H1 (cell line): ENCODE data around the gene LDLRAD3. TPM values are rescaled to one million over a fixed set of nuclear protein-coding genes. Genes with fewer than 3 reads are reported as not detected.

ENCODE experiments used
- CTCF ChIA-PET: fragments of 300-600 bp; sonication (Branson Sonifier 250); formaldehyde crosslinking; loops from one replicate; lab custom pipeline; 2021; ENCODE audit not compliant: partially characterized antibody; lab: Charles Lee
- POLR2A ChIA-PET: fragments of 300-600 bp; sonication (Branson Sonifier 250); formaldehyde crosslinking; loops from one replicate; lab custom pipeline; 2021; ENCODE audit warnings: inconsistent platforms; ENCODE audit not compliant: partially characterized antibody; lab: Charles Lee
- DNase-seq, 2 experiments: peaks; one replicate each; pipeline versions ENCODE4 v3.0.0 to v3.0.0-alpha.2; 2010 to 2022; ENCODE audit warnings: low spot score in 2 of 2, low read depth in 1 of 2, mixed read lengths in 1 of 2
- FAIRE-seq: peaks from 2 replicates; lab custom pipeline; 2011; peaks lifted over from hg19 to GRCh38; lab: Jason Lieb, UNC
- H2AFZ ChIP-seq: 2 replicates; pipeline ENCODE4 v1.8.1; 2012; ENCODE audit warnings: low read length, inconsistent platforms
- H2AK5ac ChIP-seq: 2 replicates; pipeline ENCODE4 v1.6.1; 2013; ENCODE audit warnings: low read depth, low read length
- H2BK120ac ChIP-seq: replicated peaks from 2 replicates; pipeline ENCODE3; 2013; ENCODE audit warnings: low read depth, low read length, inconsistent platforms
- H2BK12ac ChIP-seq: 2 replicates; pipeline ENCODE4 v1.6.1; 2013; ENCODE audit warnings: low read depth, low read length
- H2BK15ac ChIP-seq: 2 replicates; pipeline ENCODE4 v1.6.1; 2013; ENCODE audit warnings: low read length
- H2BK20ac ChIP-seq: 2 replicates; pipeline ENCODE4 v1.6.1; 2013; ENCODE audit warnings: low read length
- H2BK5ac ChIP-seq: 2 replicates; pipeline ENCODE4 v1.6.1; 2013; ENCODE audit warnings: low read depth, low read length
- H3K14ac ChIP-seq: 2 replicates; pipeline ENCODE4 v1.6.1; 2013; ENCODE audit warnings: inconsistent platforms; ENCODE audit not compliant: insufficient read length
- H3K18ac ChIP-seq: 2 replicates; pipeline ENCODE4 v1.6.1; 2013; ENCODE audit warnings: low read length; ENCODE audit errors: extremely low read depth
- H3K23ac ChIP-seq: 2 replicates; pipeline ENCODE4 v1.6.1; 2013; ENCODE audit warnings: inconsistent platforms; ENCODE audit not compliant: insufficient read length
- H3K23me2 ChIP-seq: 2 replicates; pipeline ENCODE4 v1.6.1; 2013; ENCODE audit warnings: low read depth, low read length
- H3K27ac ChIP-seq: 2 replicates; pipeline ENCODE4 v1.6.1; 2011; ENCODE audit warnings: low read depth, low read length, inconsistent platforms
- H3K27me3 ChIP-seq, 4 experiments: replicated peaks in 1 of 4; 1 replicate in 1 of 4; 2 replicates in 3 of 4; pipeline versions ENCODE4 v1.6.1 to v1.8.1; 2011 to 2013; ENCODE audit warnings: low read length in 3 of 4, mild to moderate bottlenecking in 3 of 4, inconsistent platforms in 2 of 4, mixed read lengths in 2 of 4, moderate library complexity in 1 of 4; ENCODE audit not compliant: control insufficient read depth in 3 of 4, insufficient read depth in 3 of 4; ENCODE audit errors: extremely low read depth in 1 of 4
- H3K36me3 ChIP-seq, 4 experiments: 2 replicates each; pipeline versions ENCODE4 v1.6.1 to v1.8.1; 2011 to 2013; ENCODE audit warnings: mild to moderate bottlenecking in 4 of 4, low read length in 3 of 4, moderate library complexity in 2 of 4, control low read depth in 1 of 4, inconsistent platforms in 1 of 4; ENCODE audit not compliant: insufficient read depth in 4 of 4, control insufficient read depth in 2 of 4
- H3K4ac ChIP-seq: replicated peaks from 2 replicates; pipeline ENCODE3; 2013; ENCODE audit warnings: low read length, low read depth, mixed read lengths, inconsistent platforms; ENCODE audit not compliant: insufficient read length
- H3K4me1 ChIP-seq, 4 experiments: replicated peaks in 1 of 4; 1 replicate in 1 of 4; 2 replicates in 3 of 4; pipeline versions ENCODE4 v1.6.1 to v1.8.1; 2011 to 2013; ENCODE audit warnings: low read length in 3 of 4, inconsistent platforms in 2 of 4, mixed read lengths in 1 of 4; ENCODE audit not compliant: insufficient read depth in 4 of 4, control insufficient read depth in 3 of 4
- H3K4me2 ChIP-seq, 2 experiments: 2 replicates each; pipeline versions ENCODE4 v1.6.1 to v1.8.1; 2011 to 2013; ENCODE audit warnings: low read depth in 2 of 2, low read length in 2 of 2, control low read depth in 1 of 2, inconsistent platforms in 1 of 2, mild to moderate bottlenecking in 1 of 2; ENCODE audit not compliant: insufficient read depth in 1 of 2
- H3K4me3 ChIP-seq, 4 experiments: fragments of 200-600, 300-600 bp in 1 of 4; sonication (generic), shearing (Covaris generic), sonication (Bioruptor Twin) in 1 of 4; 2 replicates each; pipeline versions ENCODE4 v1.5.1 to v1.8.1; 2011 to 2016; ENCODE audit warnings: low read length in 4 of 4, low read depth in 3 of 4, control low read depth in 2 of 4, inconsistent platforms in 2 of 4, mild to moderate bottlenecking in 2 of 4, mixed read lengths in 1 of 4, moderate library complexity in 1 of 4; ENCODE audit not compliant: insufficient read depth in 2 of 4; ENCODE audit errors: extremely low read depth in 1 of 4
- H3K56ac ChIP-seq: replicated peaks from 2 replicates; pipeline ENCODE3; 2013; ENCODE audit warnings: low read depth, mild to moderate bottlenecking, mixed read lengths, low read length, inconsistent platforms; ENCODE audit not compliant: insufficient read length
- H3K79me1 ChIP-seq: 2 replicates; pipeline ENCODE4 v1.6.1; 2013; ENCODE audit warnings: low read depth, low read length, control low read depth
- H3K79me2 ChIP-seq, 2 experiments: 2 replicates each; pipeline versions ENCODE4 v1.6.1 to v1.8.1; 2012 to 2013; ENCODE audit warnings: low read length in 2 of 2, mild to moderate bottlenecking in 2 of 2, inconsistent platforms in 1 of 2; ENCODE audit not compliant: insufficient read depth in 2 of 2, control insufficient read depth in 1 of 2
- H3K9ac ChIP-seq, 4 experiments: replicated peaks in 1 of 4; 1 replicate in 1 of 4; 2 replicates in 3 of 4; pipeline versions ENCODE4 v1.6.1 to v1.8.1; 2011 to 2013; ENCODE audit warnings: low read depth in 3 of 4, low read length in 3 of 4, control low read depth in 2 of 4, mild to moderate bottlenecking in 2 of 4, moderate library complexity in 2 of 4, inconsistent platforms in 1 of 4; ENCODE audit errors: extremely low read depth in 1 of 4
- H3K9me3 ChIP-seq, 2 experiments: 2 replicates each; pipeline versions ENCODE4 v1.6.1 to v1.8.1; 2012 to 2013; ENCODE audit warnings: mild to moderate bottlenecking in 2 of 2, moderate library complexity in 2 of 2, control low read depth in 1 of 2, inconsistent platforms in 1 of 2, low read depth in 1 of 2, low read length in 1 of 2, mixed read lengths in 1 of 2; ENCODE audit not compliant: insufficient read depth in 2 of 2
- H4K20me1 ChIP-seq, 2 experiments: replicated peaks in 1 of 2; 2 replicates each; pipeline versions ENCODE3 to v1.8.1; 2011 to 2013; ENCODE audit warnings: inconsistent platforms in 2 of 2, low read length in 2 of 2, mild to moderate bottlenecking in 1 of 2; ENCODE audit not compliant: insufficient read depth in 2 of 2, control insufficient read depth in 1 of 2
- H4K5ac ChIP-seq: 2 replicates; pipeline ENCODE4 v1.6.1; 2013; ENCODE audit warnings: low read length, low read depth, mixed read lengths, inconsistent platforms; ENCODE audit not compliant: insufficient read length
- H4K8ac ChIP-seq: 2 replicates; pipeline ENCODE4 v1.8.0; 2013; ENCODE audit warnings: mild to moderate bottlenecking, moderate library complexity, low read length, inconsistent platforms; ENCODE audit not compliant: insufficient read depth; ENCODE audit errors: extremely low read depth
- H4K91ac ChIP-seq: replicated peaks from 2 replicates; pipeline ENCODE3; 2013; ENCODE audit warnings: low read length, mixed read lengths, inconsistent platforms; ENCODE audit not compliant: insufficient read length
- ASH2L ChIP-seq: fragments of 200-600, 300-600 bp; sonication (generic); IDR thresholded peaks from one replicate; pipeline ENCODE4 v1.7.1; 2017; ENCODE audit warnings: low read length
- CBX8 ChIP-seq: fragments of 300-800, 300-1000 bp; sonication (generic); IDR thresholded peaks from 2 replicates; pipeline ENCODE4 v1.7.1; 2016; ENCODE audit warnings: low read depth, low read length, borderline replicate concordance
- CHD1 ChIP-seq: IDR thresholded peaks from 2 replicates; pipeline ENCODE4 v1.6.1; 2012; ENCODE audit warnings: low read depth, low read length, improper control_type of control experiment
- CTBP2 ChIP-seq: IDR thresholded peaks from 2 replicates; pipeline ENCODE4 v1.7.0; 2011; ENCODE audit warnings: borderline replicate concordance, mild to moderate bottlenecking, moderate library complexity, mixed read lengths, low read length; ENCODE audit not compliant: insufficient read depth, insufficient read length
- GTF2F1 ChIP-seq: IDR thresholded peaks from 2 replicates; pipeline ENCODE4 v1.6.1; 2012; ENCODE audit warnings: low read depth, low read length, improper control_type of control experiment, borderline replicate concordance
- HDAC6 ChIP-seq: IDR thresholded peaks from one replicate; pipeline ENCODE4 v1.7.1; 2012; ENCODE audit warnings: low read depth, mild to moderate bottlenecking, inconsistent platforms, low read length, moderate library complexity
- JUND ChIP-seq: IDR thresholded peaks from 2 replicates; pipeline ENCODE4 v1.6.1; 2011; ENCODE audit warnings: mild to moderate bottlenecking, improper control_type of control experiment, low read length
- KDM5A ChIP-seq: fragments of 200-600 bp; IDR thresholded peaks from 2 replicates; pipeline ENCODE4 v1.7.1; 2012; ENCODE audit warnings: mild to moderate bottlenecking, low read length, inconsistent platforms, mixed read lengths
- NANOG ChIP-seq: IDR thresholded peaks from 2 replicates; pipeline ENCODE4 v1.6.1; 2011; ENCODE audit warnings: low read length, low read depth, mild to moderate bottlenecking, inconsistent platforms; ENCODE audit not compliant: insufficient read depth, poor library complexity, severe bottlenecking
- SP1 ChIP-seq: IDR thresholded peaks from 2 replicates; pipeline ENCODE4 v1.6.1; 2011; ENCODE audit warnings: low read depth, low read length
- SUZ12 ChIP-seq: fragments of 200-600 bp; sonication (generic); IDR thresholded peaks from 2 replicates; pipeline ENCODE4 v1.6.1; 2012; ENCODE audit warnings: mild to moderate bottlenecking, inconsistent platforms, low read length, moderate library complexity, mixed read lengths
- TAF1 ChIP-seq: IDR thresholded peaks from 2 replicates; pipeline ENCODE4 v1.6.1; 2011; ENCODE audit warnings: mild to moderate bottlenecking, low read depth, low read length
- YY1 ChIP-seq: IDR thresholded peaks from 2 replicates; pipeline ENCODE4 v1.6.1; 2011; ENCODE audit warnings: low read depth, mild to moderate bottlenecking, low read length
- WGBS, 2 experiments: shearing (Covaris generic) in 1 of 2; methylation state at CpG; one replicate each; pipeline versions ENCODE4 v1.1.6 to v1.1.7; 2013 to 2015; ENCODE audit warnings: low lambda C conversion rate in 2 of 2, mixed read lengths in 2 of 2, inconsistent platforms in 1 of 2, low coverage in 1 of 2, missing lambda C conversion rate in 1 of 2; ENCODE audit not compliant: insufficient replicate concordance in 2 of 2, insufficient coverage in 1 of 2, insufficient read length in 1 of 2; ENCODE audit errors: extremely low coverage in 1 of 2, missing lambda C conversion rate in 1 of 2; 5-methylcytosine and 5-hydroxymethylcytosine counted together
- polyA plus RNA-seq, 7 experiments: library from polyadenylated mRNA; depleted of rRNA in 3 of 7; stranded (reverse) in 5 of 7; unstranded in 2 of 7; fragments of >200 nt in 5 of 7; fragments of 200-250 nt in 2 of 7; gene quantifications; 1 replicate in 5 of 7; 2 replicates in 1 of 7; 4 replicates in 1 of 7; pipeline versions ENCODE4 v1.2.1 to v1.2.3, GENCODE V29; 2011 to 2013; ENCODE audit warnings: missing spikeins in 2 of 7, mixed read lengths in 2 of 7
- total RNA-seq: library from RNA; stranded (reverse); fragmentation: NEBNext Ultra II Directional; extraction: Animal tissue kit (Norgen Biotek cat#: 25700); gene quantifications from 2 replicates; pipeline ENCODE4 v1.2.1, GENCODE V29; 2021

The LDLRAD3 gene
- total and polyA plus RNA-seq, 2 of the 8 experiments (the other 6 are each of a cell fraction or from before 2014, with no cell fraction given): 18.6 to 22.8 TPM

DNA sequence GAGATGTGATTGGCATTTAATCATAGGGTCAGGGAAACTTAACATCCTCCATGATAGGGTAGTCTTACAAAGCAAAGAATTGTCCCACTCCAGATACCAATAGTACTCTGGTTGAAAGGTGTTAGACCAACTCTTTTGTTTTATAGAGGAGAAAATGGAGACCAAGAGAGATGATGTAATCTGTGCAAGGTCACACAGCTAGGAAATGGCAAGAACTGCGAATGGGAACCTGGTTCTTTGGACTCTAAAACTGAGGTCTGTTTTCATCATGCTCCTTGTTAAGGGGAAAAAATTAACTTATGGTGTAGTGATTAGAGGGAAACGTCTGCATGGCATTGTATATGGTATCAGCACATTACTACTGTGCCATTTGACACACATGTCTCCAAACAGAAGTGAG is 174.2 kb downstream of the LDLRAD3 start:
- TF ChIP-seq CBX8 (no peak), SP1 (no peak), CTBP2 (no peak), NANOG (no peak), CHD1 (no peak), GTF2F1 (no peak), HDAC6 (no peak), TAF1 (no peak), JUND (no peak), YY1 (no peak), ASH2L (no peak), KDM5A (no peak), SUZ12 (no peak)
- H3K79me1 ChIP-seq: no peaks in the 10 kb centered on the region
- no peaks in the 10 kb centered on the region for H3K79me2 ChIP-seq
- WGBS, 2 experiments: 85% methylated on average over 2 of the region's 2 CpGs; no CpG with 5 or more reads in 1 of the 2 experiments
- no peaks in the 10 kb centered on the region for H3K23me2 ChIP-seq
- no peak overlapping the region for H4K8ac ChIP-seq
- H2BK120ac ChIP-seq: no peak overlapping the region
- no peak overlapping the region for H2BK12ac ChIP-seq
- H3K4ac ChIP-seq: no peak overlapping the region
- no peak overlapping the region for H4K91ac ChIP-seq
- no peak overlapping the region for H3K18ac ChIP-seq
- H3K4me2 ChIP-seq: no peak overlapping the region
- no peak overlapping the region for H2AFZ ChIP-seq
- no peak overlapping the region for H3K14ac ChIP-seq
- H3K27me3 ChIP-seq: no peaks in the 10 kb centered on the region
- H3K36me3 ChIP-seq: peaks cover 0 to 18% (median 5%) of the 10 kb centered on the region in 4 experiments; a peak in 3 of 8 replicates
- H2BK20ac ChIP-seq: no peak overlapping the region
- no peak overlapping the region for H3K27ac ChIP-seq
- no peak for FAIRE-seq
- no peak overlapping the region for H4K5ac ChIP-seq
- DNase-seq: no peak
- H3K56ac ChIP-seq: no peak overlapping the region
- H2AK5ac ChIP-seq: no peak overlapping the region
- ChIA-PET POLR2A (interaction anchor here (1.1 to 9.1 kb wide), 2 partner anchors 8 to 13 kb away, joined by 3 to 52 read pairs; no protein-coding TSS in a partner anchor), CTCF (interaction anchor here (1.1 to 1.5 kb wide), 3 partner anchors 9 to 296 kb away, joined by 3 to 4 read pairs (median 4); no protein-coding TSS in a partner anchor)
- H2BK5ac ChIP-seq: no peak overlapping the region
- H3K4me3 ChIP-seq: no peak overlapping the region
- no peaks in the 10 kb centered on the region for H4K20me1 ChIP-seq
- no peak overlapping the region for H2BK15ac ChIP-seq
- H3K9me3 ChIP-seq: peaks cover 6 to 13% of the 10 kb centered on the region in 2 experiments; a peak in 3 of 4 replicates
- H3K23ac ChIP-seq: no peak overlapping the region
- H3K9ac ChIP-seq: no peak overlapping the region
- no peaks in the 10 kb centered on the region for H3K4me1 ChIP-seq
